ENCODE results near the gene P4HA3.

DNA sequence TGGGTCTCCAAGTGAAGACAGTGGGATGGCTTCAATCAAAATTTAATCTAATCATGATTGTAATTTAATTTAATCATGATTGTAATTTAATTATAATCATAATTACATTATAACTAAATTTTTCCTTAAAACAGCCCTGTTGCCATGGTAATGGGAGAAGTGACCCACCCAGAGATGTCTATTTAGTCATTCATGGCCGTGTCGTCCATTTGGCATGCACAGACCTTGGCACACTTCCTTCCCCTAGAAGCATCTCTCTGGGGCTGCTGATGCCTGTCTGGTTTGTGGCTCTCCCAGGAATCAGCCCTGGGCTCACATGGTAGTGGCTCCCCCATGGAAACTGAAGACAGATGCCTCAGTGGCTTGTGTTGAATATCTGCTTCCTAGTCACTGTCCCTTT is 27.0 kb downstream of the P4HA3 start:
- no peak for TF ChIP-seq POLR2A (IDR thresholded peaks at IDR 0.05; ENCODE audit: low read depth, low read length)
- no peak for TF ChIP-seq TAF1 (IDR thresholded peaks at IDR 0.05; ENCODE audit: borderline replicate concordance, low read depth, low read length)
- TF ChIP-seq POLR2AphosphoS5 (IDR thresholded peaks at IDR 0.05; ENCODE audit: low read depth, low read length): no peak
